WTC11 (cell line): ENCODE results near the gene RAP2C. TPM values are rescaled to one million over a fixed set of nuclear protein-coding genes. Genes with fewer than 3 reads are reported as not detected.

ENCODE experiments used
- ATAC-seq: fragments of 200-7000 bp; cut with Tn5 transposase; 2 replicates; pipeline ENCODE4 v1.10.0; 2021; ENCODE audit warnings: mild to moderate bottlenecking, moderate library complexity
- CTCF ChIA-PET: fragments of 300-600 bp; sonication (Branson Sonifier 250); formaldehyde crosslinking; loops from one replicate; lab custom pipeline; 2021; ENCODE audit warnings: antibody characterized with exemption; lab: Charles Lee
- POLR2A ChIA-PET: fragments of 350-600 bp; sonication (Branson Sonifier 250); formaldehyde crosslinking; loops from one replicate; lab custom pipeline; 2021; ENCODE audit warnings: antibody characterized with exemption; lab: Charles Lee
- DNase-seq: peaks from one replicate; pipeline ENCODE4 v3.0.0; 2021; ENCODE audit warnings: low spot score
- H3K27ac Mint-ChIP-seq: 2 replicates; pipeline ENCODE4 v1.8.0; 2021; ENCODE audit warnings: mixed read lengths
- H3K27me3 Mint-ChIP-seq: 2 replicates; pipeline ENCODE4 v1.8.0; 2021; ENCODE audit warnings: low read depth, mild to moderate bottlenecking, moderate library complexity, mixed read lengths
- H3K36me3 Mint-ChIP-seq: 2 replicates; pipeline ENCODE4 v1.8.0; 2021; ENCODE audit warnings: mixed read lengths
- H3K4me1 Mint-ChIP-seq: 2 replicates; pipeline ENCODE4 v1.8.0; 2022; ENCODE audit warnings: mixed read lengths
- H3K4me3 Mint-ChIP-seq: 2 replicates; pipeline ENCODE4 v1.8.0; 2021; ENCODE audit warnings: mild to moderate bottlenecking, moderate library complexity, mixed read lengths
- H3K9me3 Mint-ChIP-seq: 2 replicates; pipeline ENCODE4 v1.8.0; 2021; ENCODE audit warnings: mixed read lengths
- CBFB ChIP-seq: sonication (generic); formaldehyde crosslinking; IDR thresholded peaks from 2 replicates; pipeline ENCODE4 v1.8.1; 2022; ENCODE audit warnings: mild to moderate bottlenecking, low read depth, missing genetic modification reagents
- GABPB1 ChIP-seq: sonication (generic); formaldehyde crosslinking; IDR thresholded peaks from 2 replicates; pipeline ENCODE4 v1.8.1; 2023; ENCODE audit warnings: mild to moderate bottlenecking, missing genetic modification reagents
- HMGA2 ChIP-seq: fragments of 250-450 bp; sonication (Bioruptor Pico); IDR thresholded peaks from 2 replicates; pipeline ENCODE4 v1.4.0; 2021; ENCODE audit warnings: mild to moderate bottlenecking, moderate library complexity
- KAT7 ChIP-seq: sonication (generic); formaldehyde crosslinking; IDR thresholded peaks from 2 replicates; pipeline ENCODE4 v1.8.1; 2023; ENCODE audit warnings: missing genetic modification reagents, mild to moderate bottlenecking, borderline replicate concordance
- NFYB ChIP-seq: sonication (generic); formaldehyde crosslinking; conservative IDR thresholded peaks from 2 replicates; pipeline ENCODE4 v1.8.0; 2022; ENCODE audit warnings: low read depth, missing genetic modification reagents
- NR2C2 ChIP-seq: sonication (generic); formaldehyde crosslinking; IDR thresholded peaks from 2 replicates; pipeline ENCODE4 v1.8.0; 2022; ENCODE audit warnings: mild to moderate bottlenecking, missing genetic modification reagents
- OVOL2 ChIP-seq: fragments of 250-450 bp; sonication (Bioruptor Pico); IDR thresholded peaks from 2 replicates; pipeline ENCODE4 v1.9.0; 2021; ENCODE audit warnings: mild to moderate bottlenecking, borderline replicate concordance
- SOX15 ChIP-seq: fragments of 250-450 bp; sonication (Bioruptor Pico); IDR thresholded peaks from 2 replicates; pipeline ENCODE4 v1.9.0; 2021; ENCODE audit warnings: mild to moderate bottlenecking
- TEAD1 ChIP-seq: sonication (generic); formaldehyde crosslinking; IDR thresholded peaks from 2 replicates; pipeline ENCODE4 v1.8.0; 2022; ENCODE audit warnings: mild to moderate bottlenecking, missing genetic modification reagents
- ZNF121 ChIP-seq: sonication (generic); formaldehyde crosslinking; IDR thresholded peaks from 2 replicates; pipeline ENCODE4 v1.8.0; 2023; ENCODE audit warnings: missing genetic modification reagents
- ZNF138 ChIP-seq: sonication (generic); formaldehyde crosslinking; conservative IDR thresholded peaks from 2 replicates; pipeline ENCODE4 v1.8.1; 2022; ENCODE audit warnings: mild to moderate bottlenecking, moderate library complexity, missing genetic modification reagents
- ZNF263 ChIP-seq: sonication (generic); formaldehyde crosslinking; IDR thresholded peaks from 2 replicates; pipeline ENCODE4 v1.8.1; 2022; ENCODE audit warnings: low read depth, mild to moderate bottlenecking, moderate library complexity, missing genetic modification reagents
- ZNF423 ChIP-seq: fragments of 250-450 bp; sonication (Bioruptor Pico); IDR thresholded peaks from 2 replicates; pipeline ENCODE4 v2.1.2; 2022; ENCODE audit warnings: mild to moderate bottlenecking, moderate library complexity
- total RNA-seq: library from RNA; stranded (reverse); gene quantifications from 3 replicates; pipeline ENCODE4 v1.2.3, GENCODE V29; 2021
- TF ChIP-seq, protein P1 (sequence below): fragments of 250-450 bp; sonication (Bioruptor Pico); IDR thresholded peaks from 2 replicates; pipeline ENCODE4 v1.9.0; 2021; ENCODE audit warnings: mild to moderate bottlenecking, borderline replicate concordance
- TF ChIP-seq, protein P2 (sequence below): sonication (generic); formaldehyde crosslinking; conservative IDR thresholded peaks from 2 replicates; pipeline ENCODE4 v1.8.1; 2022; ENCODE audit warnings: mild to moderate bottlenecking, missing genetic modification reagents
- TF ChIP-seq, protein P3 (sequence below): sonication (generic); formaldehyde crosslinking; IDR thresholded peaks from 2 replicates; pipeline ENCODE4 v1.8.0; 2023; ENCODE audit warnings: missing genetic modification reagents
- TF ChIP-seq, protein P4 (sequence below): sonication (generic); formaldehyde crosslinking; IDR thresholded peaks from 2 replicates; pipeline ENCODE4 v1.8.1; 2022; ENCODE audit warnings: low read depth, missing genetic modification reagents, borderline replicate concordance

RAP2C gene
- total RNA-seq, 1 experiment from 2014 or later = 25.0 TPM

DNA sequence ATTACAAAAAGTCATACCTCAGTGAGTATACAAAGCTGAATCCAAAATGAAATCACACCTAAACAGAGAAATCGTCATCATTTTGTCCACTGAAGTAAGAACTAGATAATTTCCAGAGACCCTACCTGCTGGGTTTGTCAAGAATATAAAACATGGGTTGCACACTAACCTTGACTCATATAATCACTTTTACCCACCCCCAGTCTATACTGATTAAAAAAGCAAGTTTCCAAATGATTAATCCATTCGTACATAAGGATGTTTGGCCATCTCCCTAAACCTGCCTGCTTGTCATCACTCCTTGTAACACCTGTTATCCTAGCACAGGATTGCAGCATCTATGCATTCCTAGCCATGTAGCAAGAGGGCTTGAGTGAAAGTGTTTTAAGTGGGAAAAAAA is 4.7 kb downstream of the RAP2C start (continued):
- TF ChIP-seq, protein P1, sequence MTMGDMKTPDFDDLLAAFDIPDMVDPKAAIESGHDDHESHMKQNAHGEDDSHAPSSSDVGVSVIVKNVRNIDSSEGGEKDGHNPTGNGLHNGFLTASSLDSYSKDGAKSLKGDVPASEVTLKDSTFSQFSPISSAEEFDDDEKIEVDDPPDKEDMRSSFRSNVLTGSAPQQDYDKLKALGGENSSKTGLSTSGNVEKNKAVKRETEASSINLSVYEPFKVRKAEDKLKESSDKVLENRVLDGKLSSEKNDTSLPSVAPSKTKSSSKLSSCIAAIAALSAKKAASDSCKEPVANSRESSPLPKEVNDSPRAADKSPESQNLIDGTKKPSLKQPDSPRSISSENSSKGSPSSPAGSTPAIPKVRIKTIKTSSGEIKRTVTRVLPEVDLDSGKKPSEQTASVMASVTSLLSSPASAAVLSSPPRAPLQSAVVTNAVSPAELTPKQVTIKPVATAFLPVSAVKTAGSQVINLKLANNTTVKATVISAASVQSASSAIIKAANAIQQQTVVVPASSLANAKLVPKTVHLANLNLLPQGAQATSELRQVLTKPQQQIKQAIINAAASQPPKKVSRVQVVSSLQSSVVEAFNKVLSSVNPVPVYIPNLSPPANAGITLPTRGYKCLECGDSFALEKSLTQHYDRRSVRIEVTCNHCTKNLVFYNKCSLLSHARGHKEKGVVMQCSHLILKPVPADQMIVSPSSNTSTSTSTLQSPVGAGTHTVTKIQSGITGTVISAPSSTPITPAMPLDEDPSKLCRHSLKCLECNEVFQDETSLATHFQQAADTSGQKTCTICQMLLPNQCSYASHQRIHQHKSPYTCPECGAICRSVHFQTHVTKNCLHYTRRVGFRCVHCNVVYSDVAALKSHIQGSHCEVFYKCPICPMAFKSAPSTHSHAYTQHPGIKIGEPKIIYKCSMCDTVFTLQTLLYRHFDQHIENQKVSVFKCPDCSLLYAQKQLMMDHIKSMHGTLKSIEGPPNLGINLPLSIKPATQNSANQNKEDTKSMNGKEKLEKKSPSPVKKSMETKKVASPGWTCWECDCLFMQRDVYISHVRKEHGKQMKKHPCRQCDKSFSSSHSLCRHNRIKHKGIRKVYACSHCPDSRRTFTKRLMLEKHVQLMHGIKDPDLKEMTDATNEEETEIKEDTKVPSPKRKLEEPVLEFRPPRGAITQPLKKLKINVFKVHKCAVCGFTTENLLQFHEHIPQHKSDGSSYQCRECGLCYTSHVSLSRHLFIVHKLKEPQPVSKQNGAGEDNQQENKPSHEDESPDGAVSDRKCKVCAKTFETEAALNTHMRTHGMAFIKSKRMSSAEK (CRISPR knock-in tag) = no peak
- no peak for TF ChIP-seq ZNF263 (CRISPR knock-in tag)
- TF ChIP-seq, protein P2, sequence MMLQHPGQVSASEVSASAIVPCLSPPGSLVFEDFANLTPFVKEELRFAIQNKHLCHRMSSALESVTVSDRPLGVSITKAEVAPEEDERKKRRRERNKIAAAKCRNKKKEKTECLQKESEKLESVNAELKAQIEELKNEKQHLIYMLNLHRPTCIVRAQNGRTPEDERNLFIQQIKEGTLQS = no peak
- TF ChIP-seq, protein P3, sequence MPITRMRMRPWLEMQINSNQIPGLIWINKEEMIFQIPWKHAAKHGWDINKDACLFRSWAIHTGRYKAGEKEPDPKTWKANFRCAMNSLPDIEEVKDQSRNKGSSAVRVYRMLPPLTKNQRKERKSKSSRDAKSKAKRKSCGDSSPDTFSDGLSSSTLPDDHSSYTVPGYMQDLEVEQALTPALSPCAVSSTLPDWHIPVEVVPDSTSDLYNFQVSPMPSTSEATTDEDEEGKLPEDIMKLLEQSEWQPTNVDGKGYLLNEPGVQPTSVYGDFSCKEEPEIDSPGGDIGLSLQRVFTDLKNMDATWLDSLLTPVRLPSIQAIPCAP (CRISPR knock-in tag) = no peak
- TF ChIP-seq HMGA2 = no peak
- TF ChIP-seq CBFB (CRISPR knock-in tag) = no peak
- TF ChIP-seq TEAD1 (CRISPR knock-in tag) = no peak
- TF ChIP-seq KAT7 (CRISPR knock-in tag) = no peak
- no peak for TF ChIP-seq ZNF121 (CRISPR knock-in tag)
- TF ChIP-seq, protein P4, sequence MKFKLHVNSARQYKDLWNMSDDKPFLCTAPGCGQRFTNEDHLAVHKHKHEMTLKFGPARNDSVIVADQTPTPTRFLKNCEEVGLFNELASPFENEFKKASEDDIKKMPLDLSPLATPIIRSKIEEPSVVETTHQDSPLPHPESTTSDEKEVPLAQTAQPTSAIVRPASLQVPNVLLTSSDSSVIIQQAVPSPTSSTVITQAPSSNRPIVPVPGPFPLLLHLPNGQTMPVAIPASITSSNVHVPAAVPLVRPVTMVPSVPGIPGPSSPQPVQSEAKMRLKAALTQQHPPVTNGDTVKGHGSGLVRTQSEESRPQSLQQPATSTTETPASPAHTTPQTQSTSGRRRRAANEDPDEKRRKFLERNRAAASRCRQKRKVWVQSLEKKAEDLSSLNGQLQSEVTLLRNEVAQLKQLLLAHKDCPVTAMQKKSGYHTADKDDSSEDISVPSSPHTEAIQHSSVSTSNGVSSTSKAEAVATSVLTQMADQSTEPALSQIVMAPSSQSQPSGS (CRISPR knock-in tag) = no peak
- TF ChIP-seq NFYB (CRISPR knock-in tag) = no peak
- TF ChIP-seq GABPB1 (CRISPR knock-in tag) = no peak

DNA sequence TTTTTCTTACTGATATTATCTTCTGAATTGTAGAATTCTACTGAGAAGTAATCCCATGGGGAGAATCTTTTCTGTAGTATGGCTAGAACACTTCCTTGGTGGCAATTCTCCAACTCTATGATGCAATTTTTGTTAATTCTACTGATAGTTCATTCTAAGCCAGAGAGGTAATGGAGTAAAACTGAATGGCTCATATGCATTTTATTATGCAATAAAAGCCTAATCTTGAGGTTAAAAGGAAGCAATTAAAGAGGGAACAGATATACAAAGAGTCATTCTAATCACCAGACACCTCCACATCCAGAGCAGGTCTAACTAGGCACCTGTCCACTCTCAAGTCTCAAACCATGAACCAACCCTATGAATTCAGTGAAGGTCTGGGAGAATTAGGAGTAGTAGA is 9.7 kb downstream of the RAP2C start:
- ChIA-PET CTCF (no interaction called here), POLR2A (no interaction called here)
- H3K4me3 Mint-ChIP-seq = no peak overlapping the region

DNA sequence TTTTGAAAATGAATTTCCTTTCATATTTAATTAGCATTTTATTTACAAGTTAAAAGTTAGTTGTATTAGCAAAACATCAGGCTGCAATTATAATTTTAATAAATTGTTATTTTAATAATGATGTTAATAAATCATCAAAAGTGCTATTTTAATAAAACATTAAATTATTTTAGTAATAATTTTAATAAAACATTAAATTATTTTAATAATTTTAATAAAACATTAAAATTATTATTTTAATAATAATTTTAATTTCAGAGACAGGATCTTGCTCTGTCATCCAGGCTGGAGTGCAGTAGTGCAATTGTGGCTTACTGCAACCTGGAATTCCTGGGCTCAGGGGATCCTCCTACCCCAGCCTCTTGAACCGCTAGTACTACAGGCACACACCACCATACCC is 10.8 kb downstream of the RAP2C start:
- ATAC-seq = no peak
- Mint-ChIP-seq H3K9me3 (peaks cover 5% of the 10 kb centered on the region), H3K4me1 (no peaks in the 10 kb centered on the region), H3K4me3 (no peak overlapping the region)
- TF ChIP-seq ZNF138 (CRISPR knock-in tag) (no peak), NFYB (CRISPR knock-in tag) (no peak), NR2C2 (CRISPR knock-in tag) (no peak), HMGA2 (peak; percentile 96), SOX15 (CRISPR knock-in tag) (no peak)
- TF ChIP-seq, all 79 proteins: peak for 1
- Mint-ChIP-seq H3K36me3 (peaks cover 20% of the 10 kb centered on the region), H3K27ac (no peak overlapping the region), H3K27me3 (no peaks in the 10 kb centered on the region)
- CTCF ChIA-PET = interaction anchor here (0.7 kb wide), 1 partner anchor 11 kb away, joined by 3 read pairs; no protein-coding TSS in a partner anchor
- POLR2A ChIA-PET = no interaction called here
- no peak for DNase-seq

More for the DNA sequence above, 9.7 kb downstream of the RAP2C start:
- Mint-ChIP-seq H3K4me1 (no peaks in the 10 kb centered on the region), H3K27ac (no peak overlapping the region), H3K9me3 (peaks cover 5% of the 10 kb centered on the region), H3K36me3 (peaks cover 25% of the 10 kb centered on the region), H3K27me3 (no peaks in the 10 kb centered on the region)
- no peak for TF ChIP-seq ZNF423 (CRISPR knock-in tag)
- no peak for TF ChIP-seq OVOL2 (CRISPR knock-in tag)
- DNase-seq = no peak
- no peak for ATAC-seq
